Activated T-helper 1 cell treated with Interleukin-2 at 50 U/mL for 16 hours (primary cell): ENCODE data around the gene ING5.

Experiments used
- DNase-seq: peaks from one replicate; pipeline ENCODE4 v3.0.0-alpha.2; 2020; ENCODE audit warnings: low read depth

ING5 gene

DNA sequence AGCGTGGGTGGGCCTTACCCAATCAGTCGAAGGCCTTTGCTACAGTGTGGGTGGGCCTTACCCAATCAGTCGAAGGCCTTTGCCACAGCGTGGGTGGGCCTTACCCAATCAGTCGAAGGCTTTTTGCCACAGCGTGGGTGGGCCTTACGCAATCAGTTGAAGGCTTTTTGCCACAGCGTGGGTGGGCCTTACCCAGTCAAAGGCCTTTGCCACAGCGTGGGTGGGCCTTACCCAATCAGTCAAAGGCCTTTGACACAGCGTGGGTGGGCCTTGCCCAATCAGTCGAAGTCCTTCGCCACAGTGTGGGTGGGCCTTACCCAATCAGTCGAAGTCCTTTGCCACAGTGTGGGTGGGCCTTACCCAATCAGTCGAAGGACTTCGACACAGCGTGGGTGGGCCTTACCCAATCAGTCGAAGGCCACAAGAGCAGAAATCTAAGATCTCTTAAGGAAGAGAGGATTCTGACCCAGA lies 58.5 kb downstream of the ING5 start:
- DNase-seq, result no peak

DNA sequence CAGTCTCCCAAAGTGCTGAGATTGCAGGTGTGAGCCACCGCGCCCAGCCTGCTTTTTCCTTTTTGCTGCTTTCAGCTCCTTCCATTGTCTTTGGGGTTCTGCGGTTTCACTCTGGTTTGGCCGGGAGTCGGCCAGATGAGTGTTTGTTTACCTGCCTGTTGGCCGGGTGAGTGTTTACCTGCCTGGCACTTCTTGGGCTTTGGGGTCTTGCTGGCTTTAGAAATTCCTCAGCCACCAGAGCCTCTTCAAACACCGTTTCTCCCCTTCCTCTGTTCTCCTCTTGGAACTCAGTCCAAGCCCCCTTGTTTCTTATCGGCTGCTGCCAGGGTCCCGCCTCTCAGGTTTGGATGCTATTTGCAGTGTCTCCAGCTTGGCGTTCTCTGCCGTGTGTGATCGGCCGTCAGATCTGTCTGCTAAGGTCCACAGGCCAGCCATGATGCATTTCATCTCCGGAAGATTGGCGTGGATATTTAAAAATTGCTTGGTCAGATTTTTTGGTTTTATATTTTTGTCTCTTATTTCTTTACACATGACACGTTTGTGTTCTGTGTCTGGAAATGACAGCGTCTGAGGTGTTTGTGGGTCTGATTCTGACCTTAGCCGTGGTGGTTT lies 60.6 kb downstream of the ING5 start:
- DNase-seq, result no peak

DNA sequence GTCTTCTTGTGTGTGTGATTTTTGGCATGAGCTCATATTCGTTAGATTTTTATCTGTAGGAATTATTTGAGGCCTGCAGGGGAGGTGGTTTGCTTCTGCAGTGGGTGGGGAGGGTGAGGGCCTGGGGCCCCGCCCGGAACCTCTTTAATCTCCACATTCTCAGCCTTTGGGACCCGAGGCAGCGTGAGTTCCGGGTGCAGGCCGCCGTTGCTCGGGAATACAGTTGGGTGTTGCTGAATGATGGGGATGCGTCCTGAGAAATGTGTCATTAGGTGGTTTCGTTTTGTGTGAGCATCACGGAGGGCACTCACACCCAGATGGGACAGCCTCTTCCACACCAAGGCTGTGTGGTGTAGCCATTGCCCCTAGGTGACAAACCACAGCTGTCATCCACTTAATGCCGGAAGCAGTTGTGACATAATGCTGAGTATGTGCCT lies 61.1 kb downstream of the ING5 start:
- DNase-seq, result peak; percentile 51

DNA sequence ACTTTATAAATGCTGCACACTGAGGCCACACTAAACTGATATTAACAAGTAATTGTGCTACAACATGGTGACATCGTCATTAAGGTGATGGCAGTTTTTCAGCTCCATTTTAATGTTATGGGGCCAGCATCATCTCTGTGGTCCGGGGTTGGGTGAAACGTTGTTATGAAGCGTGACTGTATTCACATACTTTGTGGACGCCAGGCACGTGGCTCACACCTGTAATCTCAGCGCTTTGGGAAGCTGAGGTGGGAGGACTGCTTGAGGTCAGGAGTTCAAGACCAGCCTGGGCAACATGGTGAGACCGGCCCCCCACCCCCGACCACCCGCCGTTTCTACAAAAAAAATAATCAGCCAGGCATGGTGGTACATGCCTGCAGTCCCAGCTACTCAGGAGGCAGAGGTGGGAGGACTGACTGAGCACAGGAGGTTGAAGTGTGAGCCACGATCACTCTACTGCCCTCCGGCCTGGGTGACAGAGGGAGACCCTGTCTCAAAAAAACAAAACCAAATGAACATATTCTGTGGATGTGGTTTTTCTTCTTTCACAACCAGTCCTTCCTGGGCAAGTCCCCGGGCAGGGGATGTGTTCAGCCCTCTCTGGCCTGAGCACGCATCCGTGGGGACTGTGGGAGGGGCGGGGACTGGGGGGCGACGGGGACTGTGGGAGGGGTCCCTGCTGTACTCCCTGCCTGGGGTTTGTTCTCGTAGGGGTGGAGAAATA lies 61.9 kb downstream of the ING5 start:
- no peak for DNase-seq

DNA sequence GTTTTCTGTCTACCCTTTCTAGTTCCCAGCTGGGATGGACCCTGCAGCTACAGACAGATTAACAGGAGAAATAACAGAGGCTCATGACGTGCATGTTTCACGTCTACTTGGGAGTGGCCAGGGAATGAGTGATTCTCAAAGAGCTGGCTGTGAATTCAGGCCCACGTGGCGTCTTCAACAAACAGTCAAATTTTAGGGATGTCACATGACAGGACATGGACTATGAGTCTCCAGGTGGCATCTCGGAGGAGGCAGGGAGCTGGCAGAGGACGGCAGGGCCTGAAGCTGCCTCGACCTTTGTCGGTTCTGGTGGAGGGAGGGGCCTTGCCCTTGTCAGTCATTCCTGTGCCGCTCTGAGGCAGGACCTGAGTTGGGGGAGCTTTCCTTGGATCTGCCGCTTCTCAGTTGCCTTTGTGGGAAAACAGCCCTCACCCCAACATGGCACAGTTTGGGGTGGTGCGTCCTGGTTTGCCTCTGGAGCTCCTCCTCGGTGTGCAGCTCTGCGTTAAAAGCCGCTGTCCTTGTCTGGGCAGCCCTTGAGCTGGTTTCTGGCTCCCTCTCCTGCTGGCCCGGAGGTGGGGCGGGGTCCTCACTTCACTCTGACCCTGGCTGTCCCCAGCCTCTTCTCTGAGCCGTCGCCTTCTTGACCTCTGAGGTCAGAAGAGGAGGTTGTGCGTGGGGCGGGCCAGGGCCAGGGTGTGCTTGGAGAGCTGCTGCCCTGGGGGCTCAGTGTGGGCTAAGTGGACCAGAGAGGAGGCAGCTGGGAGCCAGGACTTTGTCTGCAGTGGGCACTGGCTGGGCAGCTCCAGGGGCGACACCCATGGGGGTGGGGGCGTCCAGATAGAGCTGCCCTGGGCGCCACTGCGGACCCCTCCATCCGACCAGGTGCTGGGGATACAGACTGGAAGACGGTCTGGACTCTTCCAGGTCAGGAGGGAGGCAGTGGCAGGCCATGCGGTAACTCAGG lies 62.7 kb downstream of the ING5 start:
- DNase-seq, result no peak

DNA sequence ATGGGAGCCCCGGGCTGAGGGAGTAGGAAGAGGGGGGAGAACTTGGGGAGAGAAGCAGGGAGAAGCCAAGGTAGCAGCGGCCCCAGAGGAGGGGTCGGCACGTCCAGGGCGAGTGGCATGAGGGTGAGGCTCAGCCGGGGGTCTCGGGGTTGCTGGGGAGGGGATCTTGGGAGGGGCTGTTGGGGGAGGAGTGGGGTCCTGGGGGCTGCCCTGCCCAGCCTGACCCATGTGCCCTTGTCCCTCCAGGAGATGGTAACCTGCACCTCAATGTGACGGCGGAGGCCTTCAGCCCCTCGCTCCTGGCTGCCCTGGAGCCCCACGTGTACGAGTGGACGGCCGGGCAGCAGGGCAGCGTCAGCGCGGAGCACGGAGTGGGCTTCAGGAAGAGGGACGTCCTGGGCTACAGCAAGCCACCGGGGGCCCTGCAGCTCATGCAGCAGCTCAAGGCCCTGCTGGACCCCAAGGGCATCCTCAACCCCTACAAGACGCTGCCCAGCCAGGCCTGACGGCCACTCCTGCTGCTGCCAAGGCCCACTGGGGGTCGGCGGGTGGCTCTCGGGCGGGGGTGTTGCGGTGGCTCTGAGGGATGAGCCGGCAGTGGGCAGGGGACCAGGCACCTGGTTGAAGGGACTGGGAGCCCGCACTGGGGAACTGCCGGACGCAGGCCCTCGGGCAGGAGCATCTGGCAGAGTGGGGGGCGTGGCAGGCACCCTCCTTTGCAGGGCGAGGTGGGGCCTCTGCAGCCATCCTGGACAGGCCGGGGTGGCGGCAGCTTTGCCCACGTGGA lies 65.8 kb downstream of the ING5 start:
- DNase-seq, result no peak

DNA sequence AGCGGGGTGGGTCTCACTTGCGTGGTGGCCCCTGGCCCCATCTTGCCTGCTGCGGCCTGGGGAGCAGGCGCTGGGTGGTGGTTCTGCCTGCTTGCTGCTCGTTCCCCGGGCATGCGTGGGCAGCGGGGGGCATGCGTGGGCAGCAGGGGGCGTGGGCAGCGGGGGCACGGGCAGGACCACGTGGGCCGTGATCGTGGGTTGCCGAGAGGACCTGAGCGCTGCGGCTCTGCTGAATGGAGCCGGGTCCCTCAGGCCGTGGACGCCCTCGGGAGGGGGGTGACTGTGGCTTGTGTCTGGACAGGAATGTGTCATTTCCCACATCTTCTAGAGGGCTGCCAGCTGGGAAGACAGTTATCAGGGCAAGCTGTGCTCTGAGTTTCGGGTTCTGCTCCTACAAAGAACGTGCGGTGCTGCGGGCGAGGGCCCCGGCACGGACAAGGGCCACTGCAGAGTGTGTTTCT lies 66.4 kb downstream of the ING5 start:
- DNase-seq, result no peak

DNA sequence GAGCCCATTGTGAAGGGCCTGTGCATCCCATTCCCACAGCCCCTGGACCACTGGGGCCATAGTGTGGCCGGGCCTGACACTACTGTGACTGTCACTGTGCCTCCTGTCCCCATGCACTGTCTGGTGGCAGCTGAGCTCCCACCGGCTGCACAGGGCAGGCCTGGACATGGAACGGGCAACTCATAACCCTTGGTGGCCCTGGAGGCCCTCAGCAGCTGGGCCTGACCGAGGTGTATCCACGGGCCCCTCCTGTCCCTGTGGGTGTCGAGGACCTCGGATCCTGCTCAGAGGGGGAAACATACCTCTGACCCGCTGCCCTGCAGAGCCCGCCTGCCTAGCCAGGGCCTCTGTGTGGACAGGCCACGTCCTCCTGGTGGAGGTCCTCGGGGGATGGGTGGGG lies 67.0 kb downstream of the ING5 start:
- DNase-seq, result no peak

DNA sequence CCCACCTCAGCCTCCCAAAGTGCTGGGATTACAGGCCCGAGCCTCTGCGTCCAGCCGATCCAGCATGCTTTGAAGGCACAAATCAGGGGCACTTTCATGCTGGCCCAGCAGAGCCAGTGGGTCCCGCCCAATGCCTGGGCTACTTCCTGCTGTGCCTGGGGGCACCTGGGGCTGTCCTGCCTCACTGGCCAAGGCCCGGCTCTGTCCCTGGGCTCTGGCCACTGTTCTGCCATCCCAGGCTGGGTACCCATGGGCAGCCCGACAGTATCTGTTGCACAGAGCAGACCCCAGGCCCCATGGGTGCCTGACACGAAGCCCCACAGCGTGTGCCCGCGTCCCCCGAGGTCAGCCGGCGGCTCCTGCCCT lies 68.0 kb downstream of the ING5 start:
- DNase-seq, result no peak

DNA sequence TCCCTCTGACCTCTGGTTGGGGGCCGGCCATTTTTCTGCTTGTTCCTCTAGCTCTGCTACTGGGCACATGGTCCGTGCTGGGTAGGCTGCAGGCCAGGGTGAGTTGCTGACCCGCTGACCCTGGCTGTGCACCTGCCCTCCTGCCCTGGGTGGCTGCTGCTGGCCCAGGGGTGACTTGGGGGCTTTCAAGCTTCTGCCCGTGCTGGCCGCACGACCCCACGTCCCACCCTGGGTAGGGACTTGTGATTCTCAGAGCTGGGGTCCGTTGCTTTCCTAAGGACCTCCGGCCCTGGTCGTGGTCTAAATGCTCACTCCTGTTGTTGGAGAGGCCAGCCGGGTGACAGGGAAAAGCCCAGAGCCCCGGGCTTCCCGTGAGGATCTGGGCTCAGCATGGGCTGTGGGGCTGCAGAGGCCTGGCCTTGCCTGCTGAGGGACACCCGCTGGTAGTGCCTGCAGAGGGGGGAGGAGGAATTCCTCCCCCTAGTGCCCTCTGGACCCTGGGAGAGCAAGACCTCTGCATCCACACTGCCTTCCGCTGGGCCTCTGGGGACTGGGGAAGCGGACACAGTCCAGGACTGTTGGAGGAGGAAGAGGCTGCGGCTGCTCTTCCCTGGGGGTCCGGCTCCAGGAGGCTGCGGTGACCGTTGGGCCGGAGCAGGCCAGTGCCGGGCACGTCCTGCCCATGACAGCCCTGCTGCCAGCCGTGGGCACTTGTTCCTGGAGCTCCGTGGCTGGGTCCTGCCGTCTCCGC lies 68.5 kb downstream of the ING5 start:
- no peak for DNase-seq

DNA sequence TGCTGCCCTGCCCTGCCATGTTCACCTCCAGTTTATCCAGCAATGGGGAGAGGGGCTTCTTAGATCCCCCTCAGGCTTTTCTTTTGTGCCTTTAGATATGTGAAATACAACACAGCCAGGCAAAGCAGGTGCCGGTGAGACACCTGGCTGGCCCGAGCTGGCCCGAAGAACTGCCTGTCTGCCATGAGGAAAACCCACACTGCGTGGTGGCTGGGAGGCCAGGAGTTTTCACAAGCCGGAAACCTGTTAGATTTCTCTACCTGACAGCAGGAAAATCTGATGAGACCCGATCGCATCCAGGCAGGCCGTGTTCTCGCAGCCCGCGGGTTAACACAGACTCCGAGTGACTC lies 69.1 kb downstream of the ING5 start:
- DNase-seq, result no peak

DNA sequence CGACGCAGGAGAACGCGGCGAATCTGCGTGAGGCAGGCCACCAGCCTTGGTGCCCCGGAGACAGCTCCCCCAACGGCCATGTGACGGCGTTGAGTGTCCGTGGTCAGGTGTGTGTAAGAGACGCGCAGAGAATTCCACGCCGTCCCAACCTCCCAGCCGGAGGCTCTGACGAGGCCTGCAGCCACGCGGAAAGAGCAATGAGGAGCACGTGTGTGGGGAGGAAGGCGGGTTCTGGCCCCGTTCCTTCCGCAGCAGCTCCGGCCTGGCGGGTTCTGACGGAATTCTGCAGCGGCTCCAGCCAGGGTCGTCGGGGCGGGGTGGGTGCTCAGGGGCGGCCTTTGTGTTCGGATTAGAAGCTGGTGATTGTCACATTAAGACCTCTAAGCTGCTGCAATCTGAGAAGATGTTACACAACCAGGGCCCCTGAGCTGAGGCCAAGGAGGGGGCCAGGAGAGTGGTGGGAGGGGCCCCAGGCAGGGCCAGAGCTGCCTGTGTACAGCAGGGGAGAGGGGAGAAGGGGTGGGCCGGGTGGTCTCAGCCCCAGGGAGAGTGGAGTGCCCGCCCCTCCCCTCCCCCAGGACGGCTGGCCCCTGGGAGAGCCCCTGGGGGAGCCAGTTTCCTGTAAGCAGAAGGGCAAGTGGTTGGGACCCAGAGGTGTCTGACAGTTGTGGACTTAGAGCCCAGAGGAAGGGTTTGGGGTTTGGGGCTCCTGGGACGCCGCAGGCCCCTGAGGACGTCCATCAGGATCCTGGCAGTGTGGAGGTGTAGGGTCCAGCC lies 69.6 kb downstream of the ING5 start:
- no peak for DNase-seq

DNA sequence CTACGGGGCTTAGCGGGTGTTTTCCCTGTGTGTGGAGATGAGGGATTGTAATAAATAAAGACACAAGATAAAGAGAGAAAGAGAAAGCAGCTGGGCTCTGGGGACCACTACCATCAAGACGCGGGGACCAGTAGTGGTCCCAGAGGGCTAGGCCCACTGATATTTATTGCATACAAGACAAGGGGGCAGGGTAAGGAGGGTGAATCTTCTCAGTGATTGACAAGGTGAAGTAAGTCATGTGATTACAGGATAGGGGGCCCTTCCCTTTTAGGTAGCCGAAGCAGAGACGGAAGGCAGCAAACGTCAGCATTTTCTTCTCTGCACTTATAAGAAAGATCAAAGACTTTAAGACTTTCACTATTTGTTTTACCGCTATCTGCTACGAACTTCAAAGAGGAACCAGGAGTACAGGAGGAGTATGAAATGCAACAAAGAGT lies 70.2 kb downstream of the ING5 start:
- DNase-seq, result no peak

DNA sequence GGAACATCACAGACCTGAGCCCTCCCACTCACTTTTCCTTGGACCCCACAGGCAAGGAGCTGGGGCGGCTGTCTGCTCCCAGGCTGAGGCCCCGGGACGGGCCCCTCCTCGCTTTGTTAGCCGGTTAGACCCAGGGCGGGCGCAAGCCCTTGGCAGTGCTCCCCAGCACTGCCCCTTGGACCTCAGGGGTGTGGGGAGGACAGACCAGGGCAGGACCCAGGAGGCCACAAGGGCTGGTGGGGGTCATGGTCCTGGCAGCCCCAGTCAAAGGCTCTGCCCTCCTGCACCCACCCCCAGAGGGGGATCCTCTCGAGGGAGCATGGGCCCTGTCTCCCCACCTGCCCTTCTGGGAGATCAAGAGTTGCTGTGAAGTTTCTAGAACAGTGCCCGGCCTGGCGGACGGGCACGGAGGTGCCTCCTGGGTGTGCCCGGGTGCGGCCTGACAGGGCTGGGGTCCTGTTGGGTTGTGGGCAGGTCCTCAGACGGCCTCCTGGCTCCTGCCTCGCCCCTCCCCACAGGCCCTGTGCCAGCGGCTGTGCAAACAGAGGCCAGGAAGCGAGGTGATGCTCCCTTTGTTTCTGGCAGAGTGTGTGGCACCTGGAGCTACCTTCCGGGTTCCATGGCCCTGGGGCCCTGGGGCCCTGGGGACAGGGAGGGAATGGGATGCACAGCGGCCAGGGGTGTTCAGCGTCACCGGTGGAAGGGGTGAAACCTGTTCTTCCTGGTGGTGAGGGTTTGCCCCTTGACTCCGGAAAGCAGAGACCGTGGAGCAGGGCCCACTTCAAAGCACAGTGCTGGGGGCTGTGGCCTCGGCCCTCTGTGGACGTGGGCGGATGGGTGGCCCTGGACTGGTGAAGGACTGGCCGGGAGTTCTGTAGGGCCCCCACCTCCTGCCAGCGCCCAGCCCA lies 71.9 kb downstream of the ING5 start:
- DNase-seq, result no peak

DNA sequence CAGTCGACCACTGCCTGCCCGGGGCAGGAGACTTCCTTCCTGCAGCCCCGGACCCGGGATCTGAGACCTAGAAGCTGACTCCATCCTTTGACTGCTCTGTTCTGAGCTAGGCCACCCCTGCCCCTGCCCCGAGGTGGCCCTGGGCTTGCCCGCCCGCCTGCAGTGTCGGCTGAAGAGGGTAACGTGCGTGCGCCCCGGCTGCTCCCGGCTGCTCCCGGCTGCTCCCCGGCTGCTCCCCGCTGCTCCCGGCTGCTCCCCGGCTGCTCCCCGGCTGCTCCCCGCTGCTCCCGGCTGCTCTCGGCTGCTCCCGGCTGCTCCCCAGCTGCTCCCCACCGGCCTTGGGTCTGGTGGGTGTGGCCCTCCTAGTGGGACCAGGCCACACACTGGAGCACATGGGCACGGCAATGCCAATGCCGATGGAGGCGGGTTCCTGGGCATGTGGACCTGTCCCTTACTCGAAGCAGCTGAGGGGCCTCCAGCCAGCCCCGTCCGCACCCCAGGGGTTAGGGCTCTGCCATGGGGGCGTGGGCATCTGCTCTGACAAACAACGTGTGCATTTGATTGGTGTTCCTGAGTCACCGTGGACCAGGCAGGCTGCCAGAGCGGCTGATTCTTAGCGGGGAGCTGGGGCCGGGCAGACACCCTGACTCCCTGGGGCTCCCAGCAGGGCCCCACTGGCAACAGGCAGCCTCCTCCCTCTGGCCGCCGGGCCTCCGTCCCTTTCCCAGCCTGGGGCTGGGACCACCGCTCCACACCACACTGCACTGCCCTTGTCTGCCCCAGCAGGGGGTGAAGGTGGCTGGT lies 72.8 kb downstream of the ING5 start:
- DNase-seq, result no peak

DNA sequence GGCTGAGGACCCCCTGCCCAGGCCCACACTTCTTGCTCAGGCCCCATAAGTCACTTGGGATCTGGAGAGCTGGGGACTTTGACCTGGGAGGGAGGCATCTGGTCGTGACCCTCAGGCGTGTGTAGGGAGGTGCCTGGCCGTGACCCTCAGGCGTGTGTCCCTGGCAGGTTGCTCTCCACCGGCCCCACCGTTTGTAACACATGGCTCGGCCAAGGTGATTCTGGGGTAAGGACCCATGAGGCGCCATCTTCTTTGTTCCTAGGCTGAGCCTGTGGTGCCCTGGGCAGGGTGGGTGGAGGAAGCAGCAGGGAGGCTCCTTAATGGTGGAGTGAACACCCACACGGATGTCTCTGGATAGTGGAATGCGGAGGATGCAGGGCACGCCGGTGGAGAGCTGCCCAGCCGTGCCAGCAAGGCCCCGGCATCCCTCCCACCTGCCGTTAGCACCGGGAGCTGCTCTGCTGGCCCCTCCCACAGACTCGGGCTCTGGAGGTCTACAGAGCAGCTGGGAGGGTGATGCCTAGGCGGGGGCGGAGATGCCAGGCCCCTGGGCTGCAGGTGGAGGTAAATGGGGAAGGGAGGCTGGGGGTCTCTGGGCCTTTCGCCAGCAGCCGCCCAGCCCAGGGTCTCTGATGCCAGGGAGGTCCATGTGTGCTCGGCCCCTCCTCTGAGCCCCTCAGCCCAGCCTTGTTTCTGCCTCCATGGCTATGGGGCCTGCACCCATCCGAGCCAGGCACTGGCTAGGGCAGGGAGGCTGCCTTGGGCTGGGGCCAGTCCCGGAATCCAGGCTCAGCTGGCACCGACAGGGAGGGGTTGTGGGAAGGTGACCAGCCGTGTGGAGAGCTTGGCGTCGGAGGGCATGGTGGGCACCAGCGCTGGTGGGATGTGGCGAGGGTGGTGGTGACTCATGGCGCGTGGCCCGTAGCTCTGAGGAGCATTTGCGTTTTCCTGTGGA lies 73.7 kb downstream of the ING5 start:
- no peak for DNase-seq
